Measurements from ENCODE around the gene ERBIN. TPM values are rescaled to one million over a fixed set of nuclear protein-coding genes. Genes with fewer than 3 reads are reported as not detected.

ERBIN gene
- total RNA-seq, 1 donor from 2014 or later = 91.9 TPM

DNA sequence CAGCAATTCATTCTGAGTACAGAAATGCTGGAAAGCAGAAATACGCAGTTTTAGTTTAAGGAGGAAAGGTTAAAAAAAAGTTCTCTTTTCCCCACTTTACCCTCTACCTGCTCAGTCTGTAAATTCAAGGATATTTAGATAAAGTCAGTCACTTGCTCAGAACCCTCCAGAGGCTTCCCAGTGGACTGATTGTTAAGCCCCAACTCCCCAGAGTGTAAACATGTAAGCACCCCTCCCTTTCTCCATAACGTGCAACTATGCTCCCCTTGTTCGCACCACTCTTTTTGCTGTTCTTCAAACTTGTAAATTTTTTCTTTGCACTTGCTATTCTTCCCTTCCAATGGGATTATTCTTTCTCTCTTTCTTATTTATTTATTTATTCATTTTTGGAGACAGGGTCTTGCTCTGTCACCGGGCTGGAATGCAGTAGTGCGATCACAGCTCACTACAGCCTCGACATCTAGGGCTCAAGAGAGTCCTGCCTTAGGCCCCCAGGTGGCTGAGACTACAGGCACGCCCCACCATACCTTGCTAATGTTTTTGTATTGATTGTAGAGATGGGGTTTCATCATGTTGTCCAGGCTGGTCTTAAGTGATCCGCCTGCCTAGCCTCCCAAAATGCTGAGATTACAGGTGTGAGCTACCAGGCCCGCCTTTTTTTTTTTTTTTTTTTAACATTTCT lies 32.5 kb upstream of the ERBIN start:
- Histone ChIP-seq H3K27ac (ENCODE audit: low read depth, low read length) (no peak overlapping the region), H3K4me1 (ENCODE audit: control insufficient read depth in 3 of 3, insufficient read depth in 3 of 3, low read length in 3 of 3) (no peaks in the 10 kb centered on the region), H3K27me3 (ENCODE audit: control insufficient read depth in 3 of 3, insufficient read depth in 3 of 3, low read length in 3 of 3) (no peaks in the 10 kb centered on the region), H3K4me3 (ENCODE audit: low read length in 3 of 3) (no peak overlapping the region), H3K36me3 (ENCODE audit: control insufficient read depth in 3 of 3, insufficient read depth in 3 of 3, low read length in 3 of 3) (no peaks in the 10 kb centered on the region), H3K9ac (ENCODE audit: low read depth in 1 of 3, low read length in 3 of 3) (no peak overlapping the region), H3K9me3 (ENCODE audit: control insufficient read depth in 3 of 3, low read length in 3 of 3) (no peaks in the 10 kb centered on the region)

DNA sequence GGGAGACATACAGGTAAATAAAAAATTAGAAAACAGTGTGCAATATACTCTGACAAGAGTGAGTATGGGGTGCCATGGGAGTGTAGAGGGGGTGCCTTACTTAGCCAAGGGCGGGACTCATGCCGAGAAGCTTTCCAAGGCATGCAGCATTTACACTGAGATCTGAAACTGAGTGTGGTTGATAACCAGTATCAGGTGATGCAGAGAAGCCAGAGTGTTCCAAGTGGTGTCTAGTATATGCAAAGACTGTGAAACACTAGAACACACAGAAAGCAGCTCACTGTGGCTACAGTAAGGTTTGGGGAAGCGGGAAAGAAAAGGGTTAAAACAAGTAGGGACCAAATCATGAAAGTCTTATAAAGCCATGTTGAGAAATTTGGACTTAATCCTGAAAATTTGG lies 30.5 kb upstream of the ERBIN start:
- H3K27ac ChIP-seq (ENCODE audit: low read depth, low read length) = no peak overlapping the region
- H3K27me3 ChIP-seq (ENCODE audit: control insufficient read depth in 3 of 3, insufficient read depth in 3 of 3, low read length in 3 of 3) = no peaks in the 10 kb centered on the region
- H3K9ac ChIP-seq (ENCODE audit: low read depth in 1 of 3, low read length in 3 of 3) = no peak overlapping the region
- no peak overlapping the region for H3K4me3 ChIP-seq (ENCODE audit: low read length in 3 of 3)
- no peaks in the 10 kb centered on the region for H3K9me3 ChIP-seq (ENCODE audit: control insufficient read depth in 3 of 3, low read length in 3 of 3)
- no peaks in the 10 kb centered on the region for H3K4me1 ChIP-seq (ENCODE audit: control insufficient read depth in 3 of 3, insufficient read depth in 3 of 3, low read length in 3 of 3)
- H3K36me3 ChIP-seq (ENCODE audit: control insufficient read depth in 3 of 3, insufficient read depth in 3 of 3, low read length in 3 of 3) = no peaks in the 10 kb centered on the region

DNA sequence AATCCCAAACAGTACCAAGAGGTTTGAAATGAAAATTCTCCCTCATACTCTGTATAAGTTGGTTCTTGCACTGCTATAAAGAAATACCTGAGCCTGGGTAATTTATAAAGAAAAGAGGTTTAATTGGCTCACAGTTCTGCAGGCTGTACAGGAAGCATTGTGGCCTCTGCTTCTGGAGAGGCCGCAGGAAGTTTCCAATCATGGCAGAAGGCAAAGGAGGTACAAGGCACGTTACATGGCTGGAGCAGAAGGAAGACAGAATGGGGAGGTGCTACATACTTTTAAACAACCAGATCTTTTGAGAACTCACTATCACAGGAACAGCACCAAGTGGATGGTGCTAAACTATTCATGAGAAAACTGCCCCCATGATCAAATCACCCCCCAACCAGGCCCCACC lies 25.6 kb upstream of the ERBIN start:
- no peaks in the 10 kb centered on the region for H3K9me3 ChIP-seq (ENCODE audit: control insufficient read depth in 3 of 3, low read length in 3 of 3)
- H3K9ac ChIP-seq (ENCODE audit: low read depth in 1 of 3, low read length in 3 of 3) = no peak overlapping the region
- no peak overlapping the region for H3K4me3 ChIP-seq (ENCODE audit: low read length in 3 of 3)
- H3K27me3 ChIP-seq (ENCODE audit: control insufficient read depth in 3 of 3, insufficient read depth in 3 of 3, low read length in 3 of 3) = no peaks in the 10 kb centered on the region
- no peak overlapping the region for H3K27ac ChIP-seq (ENCODE audit: low read depth, low read length)
- no peaks in the 10 kb centered on the region for H3K4me1 ChIP-seq (ENCODE audit: control insufficient read depth in 3 of 3, insufficient read depth in 3 of 3, low read length in 3 of 3)
- H3K36me3 ChIP-seq (ENCODE audit: control insufficient read depth in 3 of 3, insufficient read depth in 3 of 3, low read length in 3 of 3) = no peaks in the 10 kb centered on the region

DNA sequence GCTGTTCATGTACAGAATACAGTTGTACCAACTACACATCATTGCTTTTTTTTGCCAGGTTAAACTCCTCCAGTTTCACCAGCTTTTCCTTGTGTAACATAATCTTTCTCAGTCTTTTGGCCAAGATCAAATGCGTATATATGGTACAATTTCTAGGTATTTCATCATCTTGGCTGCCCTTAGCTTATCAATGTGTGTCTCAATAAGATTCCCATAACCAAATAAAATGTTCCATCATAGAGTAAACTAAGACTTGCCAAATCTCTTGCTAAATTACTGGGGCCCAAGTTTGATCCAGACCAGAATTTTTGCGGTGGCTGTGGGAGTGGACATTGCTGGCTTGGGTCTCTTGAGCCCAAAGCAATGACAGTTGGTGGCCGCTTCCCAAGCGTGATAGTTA lies 24.3 kb upstream of the ERBIN start:
- Histone ChIP-seq H3K4me3 (ENCODE audit: low read length in 3 of 3) (no peak overlapping the region), H3K9ac (ENCODE audit: low read depth in 1 of 3, low read length in 3 of 3) (no peak overlapping the region), H3K9me3 (ENCODE audit: control insufficient read depth in 3 of 3, low read length in 3 of 3) (no peaks in the 10 kb centered on the region), H3K4me1 (ENCODE audit: control insufficient read depth in 3 of 3, insufficient read depth in 3 of 3, low read length in 3 of 3) (peaks cover 0 to 4% (median 0%) of the 10 kb centered on the region in 3 donors), H3K27me3 (ENCODE audit: control insufficient read depth in 3 of 3, insufficient read depth in 3 of 3, low read length in 3 of 3) (no peaks in the 10 kb centered on the region), H3K27ac (ENCODE audit: low read depth, low read length) (no peak overlapping the region), H3K36me3 (ENCODE audit: control insufficient read depth in 3 of 3, insufficient read depth in 3 of 3, low read length in 3 of 3) (no peaks in the 10 kb centered on the region)

DNA sequence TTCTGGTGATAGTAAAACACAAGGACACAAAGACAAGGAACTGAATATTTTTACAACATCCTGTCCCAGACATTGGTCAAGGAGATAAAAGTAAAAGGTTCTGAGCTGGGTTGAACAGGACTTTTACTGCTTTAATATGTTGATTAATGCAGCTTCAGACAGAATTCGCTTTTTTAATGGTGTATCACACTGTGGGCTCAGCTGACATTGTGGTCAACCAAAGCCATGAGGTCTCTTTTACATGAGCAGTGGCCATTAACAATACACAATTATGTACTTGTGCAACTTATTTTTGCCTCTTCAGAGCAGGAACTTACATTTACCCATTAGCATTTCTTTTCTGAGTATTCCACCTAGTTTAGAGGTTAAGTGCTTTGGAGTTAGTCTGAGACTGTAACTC lies 22.8 kb upstream of the ERBIN start:
- Histone ChIP-seq H3K9me3 (ENCODE audit: control insufficient read depth in 3 of 3, low read length in 3 of 3) (no peaks in the 10 kb centered on the region), H3K36me3 (ENCODE audit: control insufficient read depth in 3 of 3, insufficient read depth in 3 of 3, low read length in 3 of 3) (no peaks in the 10 kb centered on the region), H3K4me1 (ENCODE audit: control insufficient read depth in 3 of 3, insufficient read depth in 3 of 3, low read length in 3 of 3) (peaks cover 0 to 4% (median 0%) of the 10 kb centered on the region in 3 donors), H3K27ac (ENCODE audit: low read depth, low read length) (no peak overlapping the region), H3K27me3 (ENCODE audit: control insufficient read depth in 3 of 3, insufficient read depth in 3 of 3, low read length in 3 of 3) (no peaks in the 10 kb centered on the region), H3K9ac (ENCODE audit: low read depth in 1 of 3, low read length in 3 of 3) (no peak overlapping the region), H3K4me3 (ENCODE audit: low read length in 3 of 3) (no peak overlapping the region)

DNA sequence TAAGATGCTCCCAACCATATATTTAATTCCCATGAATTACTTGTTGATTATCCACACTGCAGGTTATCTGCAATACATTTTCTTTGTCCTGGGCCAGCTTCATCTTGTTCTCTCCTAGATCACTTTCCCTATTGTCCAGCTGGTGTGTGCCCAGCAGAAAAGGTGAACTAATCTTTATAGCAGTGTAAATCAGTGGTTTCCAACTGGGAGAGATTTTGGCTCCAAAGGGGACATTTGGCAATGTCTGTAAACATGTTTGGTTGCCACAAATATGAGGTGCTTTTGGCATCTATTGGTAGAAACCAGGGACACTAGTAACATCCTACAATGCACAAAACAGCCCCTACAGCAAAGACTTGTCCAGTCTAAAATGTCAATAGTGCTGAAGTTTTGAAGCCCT lies 20.1 kb upstream of the ERBIN start:
- H3K9ac ChIP-seq (ENCODE audit: low read depth in 1 of 3, low read length in 3 of 3) = no peak overlapping the region
- no peaks in the 10 kb centered on the region for H3K27me3 ChIP-seq (ENCODE audit: control insufficient read depth in 3 of 3, insufficient read depth in 3 of 3, low read length in 3 of 3)
- no peaks in the 10 kb centered on the region for H3K9me3 ChIP-seq (ENCODE audit: control insufficient read depth in 3 of 3, low read length in 3 of 3)
- H3K36me3 ChIP-seq (ENCODE audit: control insufficient read depth in 3 of 3, insufficient read depth in 3 of 3, low read length in 3 of 3) = no peaks in the 10 kb centered on the region
- H3K27ac ChIP-seq (ENCODE audit: low read depth, low read length) = no peak overlapping the region
- no peak overlapping the region for H3K4me3 ChIP-seq (ENCODE audit: low read length in 3 of 3)
- H3K4me1 ChIP-seq (ENCODE audit: control insufficient read depth in 3 of 3, insufficient read depth in 3 of 3, low read length in 3 of 3) = peaks cover 0 to 4% (median 0%) of the 10 kb centered on the region in 3 donors

DNA sequence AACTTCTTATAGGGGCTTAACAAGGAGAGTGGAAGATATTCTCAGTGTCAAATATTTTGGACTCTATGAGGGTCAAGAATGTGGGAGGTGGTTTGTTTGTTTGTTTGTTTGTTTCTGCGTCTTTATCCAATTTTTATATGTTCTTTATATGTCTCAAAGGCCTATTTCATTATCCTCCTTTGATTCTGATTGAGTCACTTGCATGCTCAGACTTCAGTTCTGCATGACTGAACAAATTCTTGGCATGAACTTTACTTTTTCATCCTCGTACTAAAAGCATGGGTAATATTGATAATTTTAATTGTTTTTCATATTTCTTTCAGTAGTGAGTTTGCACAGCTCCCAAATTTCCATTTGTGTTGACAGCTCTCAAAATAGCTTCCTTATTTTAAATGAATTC lies 19.2 kb upstream of the ERBIN start:
- Histone ChIP-seq H3K9me3 (ENCODE audit: control insufficient read depth in 3 of 3, low read length in 3 of 3) (no peaks in the 10 kb centered on the region), H3K27me3 (ENCODE audit: control insufficient read depth in 3 of 3, insufficient read depth in 3 of 3, low read length in 3 of 3) (no peaks in the 10 kb centered on the region), H3K27ac (ENCODE audit: low read depth, low read length) (no peak overlapping the region), H3K36me3 (ENCODE audit: control insufficient read depth in 3 of 3, insufficient read depth in 3 of 3, low read length in 3 of 3) (no peaks in the 10 kb centered on the region), H3K4me1 (ENCODE audit: control insufficient read depth in 3 of 3, insufficient read depth in 3 of 3, low read length in 3 of 3) (peaks cover 0 to 4% (median 0%) of the 10 kb centered on the region in 3 donors), H3K9ac (ENCODE audit: low read depth in 1 of 3, low read length in 3 of 3) (no peak overlapping the region), H3K4me3 (ENCODE audit: low read length in 3 of 3) (no peak overlapping the region)

DNA sequence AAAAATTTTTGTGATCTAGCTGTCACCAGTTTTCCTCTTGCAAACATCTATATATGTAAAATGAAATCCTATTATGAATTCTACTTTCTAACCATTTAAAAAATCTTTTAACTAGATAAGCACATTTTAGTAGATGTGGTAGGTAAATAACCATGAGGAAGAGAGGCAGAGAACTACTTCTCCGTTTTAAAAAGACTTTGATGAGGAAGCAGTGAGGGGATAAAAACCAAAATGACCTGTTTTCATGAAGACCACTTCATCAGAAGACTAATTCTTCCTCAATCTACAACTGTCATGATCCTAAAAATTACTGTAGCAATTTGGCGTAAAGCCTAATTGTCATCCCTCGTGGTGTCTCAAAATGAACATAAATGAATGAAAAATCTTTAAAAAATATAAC lies 15.7 kb upstream of the ERBIN start:
- no peak overlapping the region for H3K4me3 ChIP-seq (ENCODE audit: low read length in 3 of 3)
- no peaks in the 10 kb centered on the region for H3K9me3 ChIP-seq (ENCODE audit: control insufficient read depth in 3 of 3, low read length in 3 of 3)
- no peaks in the 10 kb centered on the region for H3K36me3 ChIP-seq (ENCODE audit: control insufficient read depth in 3 of 3, insufficient read depth in 3 of 3, low read length in 3 of 3)
- H3K27ac ChIP-seq (ENCODE audit: low read depth, low read length) = no peak overlapping the region
- peaks cover 0 to 4% (median 0%) of the 10 kb centered on the region in 3 donors for H3K4me1 ChIP-seq (ENCODE audit: control insufficient read depth in 3 of 3, insufficient read depth in 3 of 3, low read length in 3 of 3)
- no peaks in the 10 kb centered on the region for H3K27me3 ChIP-seq (ENCODE audit: control insufficient read depth in 3 of 3, insufficient read depth in 3 of 3, low read length in 3 of 3)
- no peak overlapping the region for H3K9ac ChIP-seq (ENCODE audit: low read depth in 1 of 3, low read length in 3 of 3)

DNA sequence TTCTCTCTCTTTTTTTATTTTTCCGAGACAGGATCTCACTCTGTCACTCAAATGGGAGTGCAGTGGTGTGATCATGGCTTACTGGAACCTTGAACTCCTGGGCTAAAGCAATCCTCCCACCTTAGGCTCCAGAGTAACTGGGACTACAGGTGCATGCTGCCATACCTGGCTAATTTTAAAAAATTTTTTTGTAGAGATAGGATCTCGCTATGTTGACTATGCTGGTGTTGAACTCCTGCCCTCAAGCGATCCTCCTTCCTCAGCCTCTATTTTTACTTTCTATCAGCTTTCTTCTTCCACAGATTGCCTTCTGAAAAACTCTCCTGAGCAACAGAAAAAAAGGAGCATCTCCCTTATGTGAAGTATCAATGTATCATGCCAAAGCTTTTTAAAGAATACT lies 14.1 kb upstream of the ERBIN start:
- H3K27ac ChIP-seq (ENCODE audit: low read depth, low read length) = no peak overlapping the region
- no peak overlapping the region for H3K9ac ChIP-seq (ENCODE audit: low read depth in 1 of 3, low read length in 3 of 3)
- H3K9me3 ChIP-seq (ENCODE audit: control insufficient read depth in 3 of 3, low read length in 3 of 3) = no peaks in the 10 kb centered on the region
- H3K36me3 ChIP-seq (ENCODE audit: control insufficient read depth in 3 of 3, insufficient read depth in 3 of 3, low read length in 3 of 3) = no peaks in the 10 kb centered on the region
- H3K27me3 ChIP-seq (ENCODE audit: control insufficient read depth in 3 of 3, insufficient read depth in 3 of 3, low read length in 3 of 3) = no peaks in the 10 kb centered on the region
- H3K4me1 ChIP-seq (ENCODE audit: control insufficient read depth in 3 of 3, insufficient read depth in 3 of 3, low read length in 3 of 3) = no peaks in the 10 kb centered on the region
- H3K4me3 ChIP-seq (ENCODE audit: low read length in 3 of 3) = no peak overlapping the region

DNA sequence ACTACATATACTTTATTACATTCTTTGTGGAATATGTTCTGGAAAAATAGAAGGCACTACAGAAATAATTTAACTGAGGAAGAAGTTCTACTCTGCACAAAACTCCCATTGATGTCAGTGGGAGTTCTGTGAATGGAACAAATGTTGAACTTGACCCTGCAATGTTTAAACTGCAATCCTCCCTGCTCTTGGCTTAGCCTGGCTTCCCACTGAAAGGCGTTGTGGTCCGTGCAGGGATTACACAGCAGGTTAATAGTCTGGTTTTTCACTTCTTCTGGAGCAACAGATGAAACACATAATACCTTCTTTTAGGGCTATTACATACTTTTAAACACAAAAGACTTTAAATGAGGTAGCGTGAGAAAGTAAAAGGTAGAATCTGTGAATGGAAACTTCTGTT lies 12.9 kb upstream of the ERBIN start:
- Histone ChIP-seq H3K4me1 (ENCODE audit: control insufficient read depth in 3 of 3, insufficient read depth in 3 of 3, low read length in 3 of 3) (no peaks in the 10 kb centered on the region), H3K9ac (ENCODE audit: low read depth in 1 of 3, low read length in 3 of 3) (no peak overlapping the region), H3K27ac (ENCODE audit: low read depth, low read length) (no peak overlapping the region), H3K4me3 (ENCODE audit: low read length in 3 of 3) (no peak overlapping the region), H3K27me3 (ENCODE audit: control insufficient read depth in 3 of 3, insufficient read depth in 3 of 3, low read length in 3 of 3) (no peaks in the 10 kb centered on the region), H3K9me3 (ENCODE audit: control insufficient read depth in 3 of 3, low read length in 3 of 3) (no peaks in the 10 kb centered on the region), H3K36me3 (ENCODE audit: control insufficient read depth in 3 of 3, insufficient read depth in 3 of 3, low read length in 3 of 3) (no peaks in the 10 kb centered on the region)
